ENCODE measurements around the gene SCRT2. TPM values are rescaled to one million over a fixed set of nuclear protein-coding genes. Genes with fewer than 3 reads are reported as not detected.
"Not testable (repeated sequence)": the region's sequence is repeated elsewhere in the genome, so short reads cannot be mapped to it uniquely, and the experiment has no call there.

Gene SCRT2
- total RNA-seq, result not detected

DNA sequence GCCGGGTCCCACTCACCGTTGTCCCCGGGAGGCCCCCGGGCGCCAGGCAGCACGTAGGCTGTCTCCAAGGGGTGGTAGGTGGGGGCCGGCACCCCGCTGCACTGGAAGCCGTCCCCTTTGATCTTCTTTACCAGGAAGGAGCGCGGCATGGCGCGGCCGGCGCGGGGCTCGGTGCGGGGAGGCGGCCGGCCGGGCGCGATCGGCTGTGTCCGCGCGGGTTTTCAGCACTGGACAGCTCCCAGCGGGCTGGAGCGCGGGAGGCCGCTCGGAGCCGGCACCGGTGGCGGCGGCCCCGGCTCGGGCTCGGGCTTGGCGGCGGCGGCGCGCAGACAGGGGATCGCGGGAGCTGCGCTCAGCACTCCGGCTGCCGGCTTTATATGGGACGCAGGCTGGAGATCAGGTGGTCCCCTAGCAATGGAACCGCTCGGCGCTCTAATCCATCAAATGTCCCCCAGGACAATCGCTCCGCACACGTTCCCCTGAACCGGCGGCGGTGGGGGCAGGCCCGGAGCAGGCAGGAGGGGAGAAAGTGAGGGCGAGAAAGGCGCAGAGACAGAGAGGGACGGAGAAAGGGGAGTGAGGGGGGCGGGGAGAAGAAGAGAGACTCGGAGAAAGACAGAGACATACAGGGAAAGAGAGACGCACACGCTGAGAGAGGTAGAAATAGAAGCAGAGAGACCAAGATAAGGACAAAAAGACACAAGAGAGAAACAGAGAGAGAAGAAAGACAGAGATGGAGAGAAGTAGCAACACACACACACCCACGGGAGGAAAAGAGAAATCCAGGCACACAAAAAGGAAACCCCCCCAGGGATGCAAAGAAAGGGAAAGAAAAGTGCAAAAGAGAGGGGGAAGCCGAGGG, at the start of gene SCRT2:
TSS of gene SCRT2 (minus strand) at position 350 of the 862 bp plus-strand sequence. CDS start at position 149, 201 bp downstream.
- ChIA-PET CTCF (interaction anchor here (1.1 to 1.7 kb wide), 3 partner anchors 9 to 30 kb away, joined by 4 read pairs; no protein-coding TSS in a partner anchor), POLR2A (no interaction called here)
- Mint-ChIP-seq H3K9me3 (ENCODE audit: insufficient read depth) (no peaks in the 10 kb centered on the region), H3K36me3 (ENCODE audit: low read depth) (no peaks in the 10 kb centered on the region), H3K27me3 (ENCODE audit: low read depth) (peaks cover 63% of the 10 kb centered on the region), H3K4me3 (no peak within 1 kb of the TSS), H3K4me1 (ENCODE audit: low read depth) (peaks cover 11% of the 10 kb centered on the region), H3K27ac (no peak within 1 kb of the TSS)
- DNase-seq (peak; percentile 78), ATAC-seq (peak; percentile 92)

DNA sequence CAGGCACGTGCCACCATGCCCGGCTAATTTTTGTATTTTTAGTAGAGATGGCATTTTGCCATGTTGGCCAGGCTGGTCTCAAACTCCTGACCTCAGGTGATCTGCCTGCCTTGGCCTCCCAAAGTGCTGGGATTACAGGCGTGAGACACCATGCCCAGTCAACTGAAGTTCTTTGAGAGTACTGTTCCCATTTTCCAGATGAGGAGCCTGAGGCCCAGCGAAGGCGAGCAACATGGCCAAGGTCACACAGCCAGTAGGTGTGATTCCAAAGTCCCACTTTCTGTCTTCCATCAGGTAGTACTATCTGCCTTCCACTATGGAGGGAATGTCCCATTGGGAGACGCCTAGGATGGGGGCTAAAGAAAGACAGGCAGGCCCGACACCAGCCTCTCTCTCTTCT, 49.2 kb upstream of the SCRT2 start:
- H3K27me3 Mint-ChIP-seq (ENCODE audit: low read depth), result peaks cover 36% of the 10 kb centered on the region
- not testable (repeated sequence) for DNase-seq; H3K4me1 Mint-ChIP-seq (ENCODE audit: low read depth); ATAC-seq; H3K4me3 Mint-ChIP-seq; H3K27ac Mint-ChIP-seq; H3K36me3 Mint-ChIP-seq (ENCODE audit: low read depth); H3K9me3 Mint-ChIP-seq (ENCODE audit: insufficient read depth)
- CTCF ChIA-PET, result interaction anchor here (0.8 kb wide), 1 partner anchor 58 kb away, joined by 3 read pairs; no protein-coding TSS in a partner anchor
- POLR2A ChIA-PET, result interaction anchor here (0.5 kb wide), 1 partner anchor 53 kb away, joined by 3 read pairs; no protein-coding TSS in a partner anchor

DNA sequence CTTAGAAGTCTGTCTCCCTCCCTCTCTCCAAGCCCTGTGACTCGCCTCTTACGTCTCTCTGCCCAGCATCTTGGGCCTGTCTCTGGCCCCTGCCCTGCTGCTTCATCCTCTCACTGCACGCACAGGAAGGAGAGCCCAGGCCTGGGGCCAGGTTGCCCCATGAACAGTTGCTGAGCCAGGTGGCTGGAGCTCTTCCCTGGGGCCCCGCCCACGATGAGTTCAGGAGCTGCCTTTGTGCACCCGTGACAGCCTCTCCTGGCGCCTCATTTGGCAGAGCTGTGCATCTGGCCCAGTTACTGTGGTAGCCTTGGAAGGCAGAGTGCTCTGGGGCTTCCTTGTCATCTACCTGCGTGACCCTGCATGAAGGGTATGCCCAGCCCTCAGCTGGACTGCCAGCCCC, 48.2 kb upstream of the SCRT2 start:
- Mint-ChIP-seq H3K9me3 (ENCODE audit: insufficient read depth) (no peaks in the 10 kb centered on the region), H3K4me1 (ENCODE audit: low read depth) (peaks cover 2% of the 10 kb centered on the region), H3K4me3 (no peak overlapping the region), H3K27me3 (ENCODE audit: low read depth) (peaks cover 27% of the 10 kb centered on the region), H3K36me3 (ENCODE audit: low read depth) (no peaks in the 10 kb centered on the region), H3K27ac (no peak overlapping the region)
- CTCF ChIA-PET, result no interaction called here
- POLR2A ChIA-PET, result no interaction called here
- ATAC-seq (no peak), DNase-seq (no peak)

DNA sequence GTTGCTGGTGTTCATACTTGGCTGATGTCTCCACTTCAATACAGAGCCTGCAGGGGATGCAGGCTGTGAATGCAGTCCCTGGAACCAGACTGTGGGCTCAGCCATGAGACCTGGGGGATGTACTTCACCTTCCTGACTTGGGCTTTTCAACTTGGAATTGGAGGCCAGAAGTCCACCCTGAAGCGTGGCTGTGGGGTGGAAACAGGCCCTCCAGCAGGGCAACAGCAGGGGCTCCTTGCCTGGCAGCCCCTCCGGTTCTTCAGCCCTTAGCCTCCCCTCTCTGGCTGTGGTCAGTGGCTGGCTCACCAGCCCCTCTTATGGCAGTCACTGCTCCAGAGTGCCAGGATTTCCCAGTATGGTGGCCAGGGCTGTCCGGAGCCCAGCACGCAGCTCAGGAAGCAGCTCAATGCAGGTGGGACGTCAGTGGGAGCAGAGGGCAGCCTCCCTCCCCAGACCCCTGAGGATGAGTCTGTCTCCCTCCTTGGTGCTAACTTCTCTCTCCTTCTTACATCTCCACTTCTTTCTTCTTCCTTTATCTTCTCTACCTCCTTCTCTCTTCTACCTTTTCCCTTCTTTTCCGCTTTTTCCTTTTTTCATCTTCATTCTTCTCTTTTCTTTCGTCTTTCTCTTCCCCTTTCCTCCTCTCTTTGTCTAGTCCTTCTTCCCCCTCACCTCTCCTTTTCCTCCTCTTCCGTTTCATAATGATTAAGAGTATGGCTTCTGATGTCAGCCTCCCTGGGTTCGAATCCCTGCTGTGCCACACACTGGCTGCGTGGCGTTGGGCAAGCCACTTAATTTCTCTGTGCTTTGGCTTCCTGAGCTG, 47.4 kb upstream of the SCRT2 start:
- Mint-ChIP-seq H3K4me3 (no peak overlapping the region), H3K27ac (no peak overlapping the region), H3K36me3 (ENCODE audit: low read depth) (no peaks in the 10 kb centered on the region), H3K9me3 (ENCODE audit: insufficient read depth) (no peaks in the 10 kb centered on the region), H3K27me3 (ENCODE audit: low read depth) (peaks cover 24% of the 10 kb centered on the region), H3K4me1 (ENCODE audit: low read depth) (no peaks in the 10 kb centered on the region)
- POLR2A ChIA-PET, result no interaction called here
- no peak for DNase-seq
- CTCF ChIA-PET, result no interaction called here
- ATAC-seq, result no peak

DNA sequence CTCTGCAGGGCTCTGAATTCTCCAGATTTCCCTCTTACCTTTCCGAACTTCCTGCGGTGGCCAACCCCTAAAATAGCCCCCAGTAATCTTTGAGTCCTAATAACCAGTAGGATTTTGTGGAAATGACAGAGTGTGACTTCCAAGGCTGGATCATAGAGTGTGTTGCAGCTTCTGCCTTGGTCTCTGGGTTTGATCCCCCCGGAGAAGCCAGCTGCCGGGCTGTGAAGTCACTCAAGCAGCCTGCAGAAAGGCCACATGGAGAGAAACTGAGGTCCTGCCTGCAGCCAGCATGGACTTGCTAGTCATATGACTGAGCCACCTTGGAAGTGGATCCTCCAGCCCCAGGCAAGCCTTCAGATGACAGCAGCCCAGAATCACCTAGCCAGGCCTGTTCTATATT, 46.3 kb upstream of the SCRT2 start:
- Mint-ChIP-seq H3K36me3 (ENCODE audit: low read depth) (no peaks in the 10 kb centered on the region), H3K27me3 (ENCODE audit: low read depth) (peaks cover 24% of the 10 kb centered on the region), H3K27ac (no peak overlapping the region), H3K4me1 (ENCODE audit: low read depth) (no peaks in the 10 kb centered on the region), H3K9me3 (ENCODE audit: insufficient read depth) (no peaks in the 10 kb centered on the region), H3K4me3 (no peak overlapping the region)
- CTCF ChIA-PET, result no interaction called here
- ATAC-seq, result no peak
- POLR2A ChIA-PET, result no interaction called here
- DNase-seq, result no peak

DNA sequence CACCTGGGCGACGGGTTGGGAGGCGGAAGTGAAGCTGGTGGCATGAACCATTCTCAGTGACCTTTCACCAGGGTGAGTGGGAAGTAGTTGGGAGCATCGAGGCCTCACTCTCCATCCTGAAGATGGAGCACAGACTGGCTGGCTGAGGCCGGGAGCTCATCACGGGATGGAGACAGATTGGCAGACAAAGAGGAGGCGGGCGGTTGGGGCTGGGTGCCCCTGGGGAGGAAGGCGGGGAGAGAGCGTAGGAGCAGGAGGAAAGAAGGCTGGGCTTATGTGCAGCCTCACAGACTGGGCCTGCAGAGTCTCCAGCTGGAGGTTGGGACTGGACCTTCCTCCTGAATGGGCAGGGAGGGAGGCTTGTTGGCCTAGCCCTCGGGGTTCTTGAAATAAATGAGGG, 44.2 kb upstream of the SCRT2 start:
- no peak overlapping the region for H3K27ac Mint-ChIP-seq
- no peaks in the 10 kb centered on the region for H3K36me3 Mint-ChIP-seq (ENCODE audit: low read depth)
- POLR2A ChIA-PET, result no interaction called here
- CTCF ChIA-PET, result no interaction called here
- H3K4me3 Mint-ChIP-seq, result no peak overlapping the region
- H3K4me1 Mint-ChIP-seq (ENCODE audit: low read depth), result no peaks in the 10 kb centered on the region
- H3K27me3 Mint-ChIP-seq (ENCODE audit: low read depth), result peaks cover 16% of the 10 kb centered on the region
- H3K9me3 Mint-ChIP-seq (ENCODE audit: insufficient read depth), result no peaks in the 10 kb centered on the region
- DNase-seq, result no peak
- ATAC-seq, result no peak

DNA sequence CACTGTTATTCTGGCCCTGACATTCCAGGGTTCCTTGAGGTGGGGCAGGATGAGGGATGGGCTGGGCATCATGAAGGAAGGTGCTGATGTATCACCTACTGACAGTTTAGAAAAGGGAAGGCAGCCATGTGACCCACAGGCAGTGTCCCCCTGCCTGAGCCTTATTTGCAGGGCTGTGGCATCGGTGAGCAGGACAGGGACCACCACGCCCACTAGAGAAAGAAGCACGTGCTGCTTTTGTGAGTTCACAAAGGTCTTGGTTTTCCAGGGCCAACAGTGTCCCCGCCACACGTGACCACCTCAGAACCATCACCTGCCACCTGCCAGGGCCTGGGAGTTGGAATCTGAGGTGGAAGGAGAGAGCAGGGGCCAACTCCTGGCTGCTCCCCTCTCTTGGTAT, 43.5 kb upstream of the SCRT2 start:
- Mint-ChIP-seq H3K27me3 (ENCODE audit: low read depth) (peaks cover 13% of the 10 kb centered on the region), H3K4me1 (ENCODE audit: low read depth) (no peaks in the 10 kb centered on the region), H3K9me3 (ENCODE audit: insufficient read depth) (no peaks in the 10 kb centered on the region), H3K4me3 (no peak overlapping the region), H3K36me3 (ENCODE audit: low read depth) (no peaks in the 10 kb centered on the region), H3K27ac (no peak overlapping the region)
- ChIA-PET CTCF (no interaction called here), POLR2A (no interaction called here)
- DNase-seq (no peak), ATAC-seq (no peak)

DNA sequence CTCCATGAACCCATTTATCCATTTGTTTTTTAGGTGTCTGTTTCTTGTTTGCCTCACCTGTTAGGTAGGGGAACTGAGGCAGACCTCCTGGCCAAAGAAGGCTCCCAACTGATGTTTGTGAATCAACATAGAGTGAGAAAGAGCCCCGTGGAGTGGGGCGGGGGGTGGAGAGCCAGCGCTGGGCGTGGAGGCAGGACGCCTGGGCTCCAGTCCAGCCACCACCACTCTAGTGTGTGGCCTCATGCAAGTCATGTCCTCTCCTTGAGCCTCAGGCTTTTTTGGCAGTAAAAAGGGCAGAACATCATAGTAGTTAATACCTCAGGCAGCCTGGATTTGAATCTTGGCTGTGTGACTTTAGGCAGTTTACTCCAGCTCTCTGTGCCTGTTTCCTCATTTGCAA, 42.2 kb upstream of the SCRT2 start:
- Mint-ChIP-seq H3K27ac (no peak overlapping the region), H3K27me3 (ENCODE audit: low read depth) (peaks cover 9% of the 10 kb centered on the region), H3K4me1 (ENCODE audit: low read depth) (no peaks in the 10 kb centered on the region), H3K4me3 (no peak overlapping the region), H3K36me3 (ENCODE audit: low read depth) (no peaks in the 10 kb centered on the region), H3K9me3 (ENCODE audit: insufficient read depth) (no peaks in the 10 kb centered on the region)
- ATAC-seq, result no peak
- ChIA-PET POLR2A (no interaction called here), CTCF (interaction anchor here (0.6 kb wide), 1 partner anchor 13 kb away, joined by 4 read pairs; no protein-coding TSS in a partner anchor)
- no peak for DNase-seq

DNA sequence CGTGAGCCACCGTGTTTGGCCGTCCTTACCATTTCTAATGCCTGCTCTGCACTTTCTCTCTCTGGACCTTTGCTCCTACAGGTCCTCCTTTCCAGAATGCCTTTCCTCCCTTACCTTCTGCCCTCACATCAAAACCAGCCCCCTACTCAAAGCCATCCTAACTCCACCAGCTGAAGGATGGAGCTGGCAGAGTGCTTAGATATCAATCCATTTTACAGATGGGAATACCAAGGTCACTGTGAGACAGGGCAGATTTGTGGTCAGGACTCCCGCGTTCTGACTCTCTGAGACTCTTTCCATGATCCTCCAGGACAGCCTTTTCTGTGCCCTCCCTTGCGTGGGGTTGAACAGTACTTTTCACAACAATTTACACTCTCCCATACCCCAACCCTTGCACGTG, 41.7 kb upstream of the SCRT2 start:
- ATAC-seq (no peak), DNase-seq (no peak)
- H3K36me3 Mint-ChIP-seq (ENCODE audit: low read depth), result no peaks in the 10 kb centered on the region
- ChIA-PET POLR2A (no interaction called here), CTCF (no interaction called here)
- H3K9me3 Mint-ChIP-seq (ENCODE audit: insufficient read depth), result no peaks in the 10 kb centered on the region
- peaks cover 9% of the 10 kb centered on the region for H3K27me3 Mint-ChIP-seq (ENCODE audit: low read depth)
- H3K4me3 Mint-ChIP-seq, result no peak overlapping the region
- no peaks in the 10 kb centered on the region for H3K4me1 Mint-ChIP-seq (ENCODE audit: low read depth)
- no peak overlapping the region for H3K27ac Mint-ChIP-seq

DNA sequence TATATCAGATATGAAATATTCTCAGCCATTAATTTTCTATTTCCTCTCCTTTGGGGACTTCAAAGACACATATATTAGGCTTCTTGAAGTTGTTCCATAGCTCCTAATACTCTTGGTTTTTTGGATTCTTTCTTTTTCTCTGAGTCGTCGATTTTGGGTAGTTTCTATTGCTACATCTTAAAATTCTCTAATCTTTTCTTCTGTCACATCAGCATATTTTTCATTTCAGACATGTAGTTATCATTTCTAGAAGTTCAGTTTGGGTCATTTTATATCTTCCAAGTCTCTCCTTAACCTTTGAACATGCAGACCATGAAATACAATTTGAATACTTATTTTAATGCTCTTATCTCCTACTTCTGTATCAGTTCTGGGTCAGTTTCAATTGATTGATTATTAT, 38.9 kb upstream of the SCRT2 start:
- no peaks in the 10 kb centered on the region for H3K4me1 Mint-ChIP-seq (ENCODE audit: low read depth)
- no peak for ATAC-seq

DNA sequence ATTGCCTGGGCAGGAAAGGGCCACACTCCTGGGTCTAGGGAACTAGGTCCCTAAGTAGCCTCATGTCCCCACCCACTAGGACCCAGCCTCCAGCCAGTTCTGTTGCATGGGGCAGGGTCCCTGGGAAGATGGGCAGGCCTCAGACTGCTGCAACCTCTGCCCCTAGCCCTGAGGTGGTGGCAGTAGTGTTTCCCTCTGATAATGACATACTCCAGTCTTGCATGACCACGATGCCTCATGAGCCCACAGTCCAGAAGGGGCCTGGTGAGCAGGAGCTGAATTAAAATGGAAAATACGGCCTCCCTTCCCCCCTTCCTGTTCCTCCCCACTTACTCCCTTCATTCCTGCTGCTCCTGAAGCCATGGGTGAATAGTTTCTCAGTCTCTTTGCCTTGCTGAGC, 36.0 kb upstream of the SCRT2 start:
- Mint-ChIP-seq H3K9me3 (ENCODE audit: insufficient read depth) (no peaks in the 10 kb centered on the region), H3K4me3 (no peak overlapping the region), H3K27ac (no peak overlapping the region), H3K36me3 (ENCODE audit: low read depth) (no peaks in the 10 kb centered on the region), H3K27me3 (ENCODE audit: low read depth) (peaks cover 24% of the 10 kb centered on the region), H3K4me1 (ENCODE audit: low read depth) (no peaks in the 10 kb centered on the region)
- ChIA-PET CTCF (no interaction called here), POLR2A (no interaction called here)
- ATAC-seq (no peak), DNase-seq (no peak)

More for the DNA sequence above, 38.9 kb upstream of the SCRT2 start:
- Mint-ChIP-seq H3K4me3 (no peak overlapping the region), H3K36me3 (ENCODE audit: low read depth) (no peaks in the 10 kb centered on the region), H3K27me3 (ENCODE audit: low read depth) (peaks cover 21% of the 10 kb centered on the region), H3K9me3 (ENCODE audit: insufficient read depth) (no peaks in the 10 kb centered on the region), H3K27ac (no peak overlapping the region)
- no peak for DNase-seq
- ChIA-PET CTCF (interaction anchor here (1.0 kb wide), 1 partner anchor 69 kb away, joined by 3 read pairs; no protein-coding TSS in a partner anchor), POLR2A (no interaction called here)

DNA sequence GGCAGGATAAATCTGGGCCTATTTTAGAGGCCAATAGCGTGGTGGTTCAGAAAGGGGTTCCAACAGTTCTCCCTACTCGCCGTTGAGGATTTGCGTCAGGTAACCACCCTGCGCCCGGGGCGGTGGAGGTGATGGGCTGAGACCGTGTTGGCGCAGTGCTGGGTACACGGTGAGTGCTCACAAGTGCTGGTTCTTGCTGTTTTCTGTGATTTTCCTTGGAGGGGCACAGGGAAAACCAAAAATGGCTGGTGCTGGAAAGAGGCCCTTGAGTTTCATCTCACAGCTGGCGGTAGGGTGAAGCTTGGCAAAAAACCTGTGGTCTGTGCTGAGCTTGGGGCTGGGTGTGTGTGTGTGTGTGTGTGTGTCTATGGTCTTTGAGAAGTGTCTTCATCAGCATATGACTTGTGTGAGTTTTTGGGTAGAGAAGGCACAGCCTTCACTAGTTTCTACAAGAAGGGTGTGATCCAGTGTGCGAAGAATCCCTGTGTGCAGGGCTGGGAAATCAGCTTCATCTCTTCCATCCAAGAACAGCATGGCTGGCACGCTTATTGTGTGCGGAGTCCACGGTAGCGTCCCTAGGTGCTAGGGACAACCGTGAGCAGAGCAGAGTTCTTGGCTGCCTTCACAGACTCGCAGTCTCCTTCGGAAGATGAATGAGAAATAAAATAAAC, 35.3 kb upstream of the SCRT2 start:
- peaks cover 24% of the 10 kb centered on the region for H3K27me3 Mint-ChIP-seq (ENCODE audit: low read depth)
- H3K36me3 Mint-ChIP-seq (ENCODE audit: low read depth), result no peaks in the 10 kb centered on the region
- CTCF ChIA-PET, result no interaction called here
- no peak overlapping the region for H3K27ac Mint-ChIP-seq
- POLR2A ChIA-PET, result no interaction called here
- no peaks in the 10 kb centered on the region for H3K4me1 Mint-ChIP-seq (ENCODE audit: low read depth)
- no peak overlapping the region for H3K4me3 Mint-ChIP-seq
- ATAC-seq (no peak), DNase-seq (no peak)
- H3K9me3 Mint-ChIP-seq (ENCODE audit: insufficient read depth), result no peaks in the 10 kb centered on the region

Measured in activated CD8-positive, alpha-beta T cell treated with anti-CD3 and anti-CD28 coated beads, Interleukin-2, amount 10 ng/mL, durations not matched to agents 7 days and 5 days (primary cell).